Activated CD8-positive, alpha-beta memory T cell treated with anti-CD3 and anti-CD28 coated beads for 1 hour (primary cell): ENCODE measurements around the gene COX17.

Source experiments
- DNase-seq, 2 donors: peaks; one replicate each; pipeline ENCODE4 v3.0.0-alpha.2; 2020; ENCODE audit warnings: low read depth in 1 of 2; ENCODE audit errors: extremely low read depth in 1 of 2

Gene COX17

GRCh38 chr3:119675188-119675874 is 1.9 kb downstream of the COX17 start:
- DNase-seq = no peak

GRCh38 chr3:119673875-119674274 is 3.3 kb downstream of the COX17 start:
- no peak for DNase-seq

- DNase-seq = no peak
These were observed 4.4 kb downstream of the COX17 start for GRCh38 chr3:119672776-119673175.

- no peak for DNase-seq
These were observed 7.2 kb downstream of the COX17 start for GRCh38 chr3:119669906-119670570.

- no peak for DNase-seq
These were observed 11.1 kb downstream of the COX17 start for GRCh38 chr3:119665954-119666559.

GRCh38 chr3:119664850-119665379 is 12.3 kb downstream of the COX17 start:
- DNase-seq = no peak

GRCh38 chr3:119664370-119664769 is 12.8 kb downstream of the COX17 start:
- DNase-seq = no peak

- DNase-seq = no peak
These were observed 13.3 kb downstream of the COX17 start for GRCh38 chr3:119663885-119664284.

GRCh38 chr3:119662604-119663373 is 14.4 kb downstream of the COX17 start:
- DNase-seq = no peak

- DNase-seq = no peak
These were observed 16.4 kb downstream of the COX17 start, which contains the start of gene POPDC2 for GRCh38 chr3:119660474-119661440. POPDC2 (minus strand) TSS chr3:119660589; CDS start chr3:119660423, 166 bp downstream.

- DNase-seq = no peak
These were observed 17.5 kb downstream of the COX17 start for GRCh38 chr3:119659606-119660291.

- no peak for DNase-seq
These were observed 18.2 kb downstream of the COX17 start for GRCh38 chr3:119658994-119659393.

- DNase-seq = no peak
These were observed 19.1 kb downstream of the COX17 start for GRCh38 chr3:119657887-119658702.

GRCh38 chr3:119653876-119654275 is 23.3 kb downstream of the COX17 start:
- DNase-seq = no peak

- DNase-seq = no peak
These were observed 24.7 kb downstream of the COX17 start for GRCh38 chr3:119652306-119653033.

- DNase-seq = no peak
These were observed 27.4 kb downstream of the COX17 start for GRCh38 chr3:119649761-119650160.

- DNase-seq = no peak
These were observed 29.2 kb downstream of the COX17 start for GRCh38 chr3:119647843-119648575.
